Stimulated activated effector memory CD8-positive, alpha-beta T cell treated with anti-CD3 and anti-CD28 coated beads, Interleukin-12 subunit alpha, Interleukin-12 subunit beta, amount 100 ng/mL, for 72 hours (primary cell): ENCODE data around the gene DNAJA2.
A peak's percentile ranks its signal among the peaks of the same experiment; 100 is the strongest.

ENCODE experiments used
- ATAC-seq: fragments of 150-1000 bp; cut with Tn5 transposase; 2 replicates; pipeline ENCODE4 v1.10.0; 2021
- DNase-seq, 2 donors: peaks; one replicate each; pipeline ENCODE4 v3.0.0; 2021 to 2022; ENCODE audit warnings: low spot score in 2 of 2
- H3K27ac Mint-ChIP-seq: one replicate; pipeline ENCODE4 v1.8.0; 2022; ENCODE audit warnings: mild to moderate bottlenecking, mixed read lengths
- H3K36me3 Mint-ChIP-seq: one replicate; pipeline ENCODE4 v1.8.0; 2022; ENCODE audit warnings: mild to moderate bottlenecking, mixed read lengths
- H3K4me1 Mint-ChIP-seq: one replicate; pipeline ENCODE4 v1.8.0; 2022; ENCODE audit warnings: mixed read lengths
- H3K4me3 Mint-ChIP-seq: one replicate; pipeline ENCODE4 v1.8.0; 2022; ENCODE audit warnings: mild to moderate bottlenecking, mixed read lengths
- H3K9me3 Mint-ChIP-seq: one replicate; pipeline ENCODE4 v1.8.0; 2022; ENCODE audit warnings: mixed read lengths

Gene DNAJA2

DNA sequence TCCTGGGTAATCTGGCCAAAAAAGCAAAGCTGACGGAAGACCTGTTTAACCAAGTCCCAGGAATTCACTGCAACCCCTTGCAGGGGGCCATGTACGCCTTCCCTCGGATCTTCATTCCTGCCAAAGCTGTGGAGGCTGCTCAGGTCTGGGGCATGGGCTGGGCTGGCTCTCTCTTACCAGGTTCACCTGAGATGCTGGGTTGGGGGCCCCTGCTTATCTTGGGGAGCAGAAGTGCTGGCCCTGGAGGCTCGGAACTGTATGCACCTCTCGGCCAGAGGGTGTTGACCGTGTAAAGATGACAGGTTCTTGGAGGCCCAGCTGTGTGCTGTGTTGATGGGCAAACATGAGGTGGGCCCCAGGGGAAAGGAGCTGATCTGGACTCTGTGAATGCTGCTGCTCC lies 49.1 kb downstream of the DNAJA2 start:
- DNase-seq: no peak
- Mint-ChIP-seq H3K27ac (no peak overlapping the region), H3K9me3 (no peaks in the 10 kb centered on the region), H3K4me3 (no peak overlapping the region), H3K4me1 (peaks cover 13% of the 10 kb centered on the region), H3K36me3 (peaks cover 70% of the 10 kb centered on the region)
- no peak for ATAC-seq

DNA sequence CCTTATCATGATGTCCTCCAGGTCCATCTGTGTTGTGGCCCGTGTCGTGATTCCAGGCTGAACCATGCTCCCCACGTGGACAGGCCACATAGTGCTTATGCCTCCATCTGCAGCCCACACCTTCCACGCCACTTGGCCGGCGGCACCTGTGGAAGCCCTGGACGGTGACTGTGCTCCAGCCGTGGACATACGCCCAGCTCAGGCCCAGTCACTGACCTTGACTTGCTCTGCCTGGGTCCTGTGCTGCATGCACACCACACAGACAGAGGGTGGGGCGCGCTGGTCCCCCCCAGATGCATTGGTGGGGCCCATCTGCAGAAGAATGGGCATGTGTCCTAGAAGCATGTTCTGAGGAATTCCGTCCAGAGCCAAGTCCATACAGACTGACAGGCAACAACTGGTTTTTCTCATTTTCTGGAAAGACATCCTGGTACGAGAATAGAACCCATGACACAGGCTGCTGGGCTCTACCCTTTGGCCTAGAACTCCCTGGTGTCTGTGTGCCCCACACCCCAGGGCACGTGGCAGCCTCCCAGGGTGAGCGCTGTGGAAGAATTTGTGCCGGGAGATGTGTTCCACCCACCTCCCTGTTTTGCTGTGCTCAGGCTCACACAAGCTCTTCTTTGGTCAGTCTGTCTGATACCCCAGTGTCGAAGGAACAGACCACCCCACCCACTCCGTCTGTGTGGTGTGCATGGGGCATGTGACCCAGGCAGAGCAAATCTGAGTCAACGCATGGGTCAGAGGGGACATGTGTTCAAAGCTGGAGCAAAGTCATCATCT lies 49.8 kb downstream of the DNAJA2 start:
- peaks cover 14% of the 10 kb centered on the region for H3K4me1 Mint-ChIP-seq
- DNase-seq: no peak
- peaks cover 67% of the 10 kb centered on the region for H3K36me3 Mint-ChIP-seq
- no peak overlapping the region for H3K4me3 Mint-ChIP-seq
- no peak overlapping the region for H3K27ac Mint-ChIP-seq
- no peak for ATAC-seq
- H3K9me3 Mint-ChIP-seq: no peaks in the 10 kb centered on the region

DNA sequence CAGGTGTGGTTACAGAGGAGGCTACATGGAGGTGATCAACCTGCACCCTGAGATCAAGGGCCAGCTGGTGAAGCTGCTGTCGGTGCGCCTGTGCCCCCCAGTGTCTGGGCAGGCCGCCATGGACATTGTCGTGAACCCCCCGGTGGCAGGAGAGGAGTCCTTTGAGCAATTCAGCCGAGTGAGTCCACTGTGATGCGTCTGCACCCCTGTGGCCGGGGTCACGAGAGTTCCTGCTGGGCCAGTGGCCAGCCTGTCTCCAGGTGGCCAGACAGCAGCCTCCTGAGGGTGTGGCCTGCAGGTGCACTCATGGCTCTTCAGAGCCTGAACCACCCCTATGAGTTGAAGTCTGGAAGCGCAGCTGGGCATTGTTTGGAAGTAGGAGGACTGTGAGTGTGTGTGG lies 51.2 kb downstream of the DNAJA2 start:
- no peak for ATAC-seq
- Mint-ChIP-seq H3K4me3 (no peak overlapping the region), H3K4me1 (peaks cover 10% of the 10 kb centered on the region), H3K9me3 (no peaks in the 10 kb centered on the region), H3K27ac (no peak overlapping the region), H3K36me3 (peaks cover 63% of the 10 kb centered on the region)
- no peak for DNase-seq

DNA sequence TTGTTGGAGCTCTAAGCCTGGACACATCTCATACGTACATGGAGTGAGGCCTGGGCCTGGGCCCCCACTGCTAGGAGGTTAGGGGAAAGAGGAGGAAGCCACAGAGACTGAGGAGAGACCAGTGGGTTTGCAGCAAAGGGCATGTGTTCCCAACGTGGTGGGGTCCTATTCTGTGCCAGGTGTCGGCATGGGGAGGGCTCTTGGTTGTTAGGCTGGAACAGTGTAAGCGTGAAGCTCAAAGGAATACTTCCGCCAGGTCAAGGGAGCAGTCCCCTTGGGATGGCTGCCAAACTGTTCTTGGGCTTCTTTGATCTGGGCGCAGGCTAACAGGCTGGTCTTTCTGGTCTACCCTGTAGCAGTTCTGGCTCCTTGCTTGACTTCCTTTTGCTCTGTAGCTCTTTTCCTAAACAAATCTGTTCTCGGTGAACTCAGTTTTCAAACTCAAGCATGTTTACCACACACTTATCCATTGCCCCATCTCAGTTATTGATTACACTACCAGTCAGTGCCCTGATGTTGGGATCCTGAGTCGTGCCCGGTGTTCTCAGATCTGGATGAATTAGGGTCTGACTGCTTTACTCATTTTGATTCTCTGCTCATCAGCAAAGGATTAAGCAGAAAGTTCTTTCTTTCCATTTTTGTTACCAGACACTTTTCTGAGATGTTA lies 52.9 kb downstream of the DNAJA2 start:
- no peak for DNase-seq
- Mint-ChIP-seq H3K4me3 (no peak overlapping the region), H3K27ac (no peak overlapping the region), H3K4me1 (peaks cover 13% of the 10 kb centered on the region), H3K9me3 (no peaks in the 10 kb centered on the region), H3K36me3 (peaks cover 49% of the 10 kb centered on the region)
- no peak for ATAC-seq

DNA sequence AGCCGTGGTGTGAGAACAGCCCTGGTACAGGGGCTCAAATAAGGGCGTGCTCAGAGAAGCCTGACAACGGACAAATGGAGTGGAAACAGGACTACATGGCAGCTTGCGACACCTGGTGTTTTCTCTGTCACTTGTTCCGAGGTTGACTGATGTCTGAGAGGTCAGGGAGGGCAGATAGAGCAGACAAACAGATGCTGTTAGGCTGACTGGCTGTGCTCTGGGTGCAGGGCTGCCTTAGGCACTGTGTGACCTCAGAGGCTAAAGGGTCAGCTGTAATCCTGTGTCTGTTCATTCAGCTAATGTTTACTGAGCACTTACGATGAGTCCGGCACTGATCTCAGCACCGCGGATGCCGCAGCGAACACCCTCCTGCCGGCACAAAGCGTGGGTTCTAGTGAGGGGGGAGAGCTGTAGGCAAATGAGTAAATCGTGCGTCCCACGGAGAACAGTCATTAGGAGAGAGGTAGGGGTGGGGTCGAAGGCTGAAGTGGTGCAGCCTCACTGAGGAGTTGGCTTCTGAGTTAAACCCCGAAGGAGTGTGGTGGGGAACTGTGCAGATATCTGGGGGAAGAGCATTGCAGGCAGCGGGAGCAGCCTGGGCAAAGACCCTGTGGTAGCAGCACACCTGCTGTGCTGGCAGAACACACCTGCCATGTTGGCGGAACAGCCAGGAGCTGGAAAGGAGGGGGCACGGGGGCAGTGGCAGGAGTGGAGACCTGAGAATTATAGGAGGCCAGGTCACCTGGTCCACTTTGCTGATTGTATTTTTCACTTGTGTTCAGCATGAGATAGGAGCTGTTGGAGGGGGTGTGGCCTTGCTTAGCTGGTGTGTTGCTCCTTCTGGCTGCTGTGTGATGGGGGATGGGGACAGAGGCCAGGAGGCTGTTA lies 54.3 kb downstream of the DNAJA2 start:
- Mint-ChIP-seq H3K4me3 (no peak overlapping the region), H3K36me3 (peaks cover 44% of the 10 kb centered on the region), H3K4me1 (peaks cover 18% of the 10 kb centered on the region), H3K27ac (no peak overlapping the region), H3K9me3 (no peaks in the 10 kb centered on the region)
- ATAC-seq (peak; percentile 72), DNase-seq (no peak)

DNA sequence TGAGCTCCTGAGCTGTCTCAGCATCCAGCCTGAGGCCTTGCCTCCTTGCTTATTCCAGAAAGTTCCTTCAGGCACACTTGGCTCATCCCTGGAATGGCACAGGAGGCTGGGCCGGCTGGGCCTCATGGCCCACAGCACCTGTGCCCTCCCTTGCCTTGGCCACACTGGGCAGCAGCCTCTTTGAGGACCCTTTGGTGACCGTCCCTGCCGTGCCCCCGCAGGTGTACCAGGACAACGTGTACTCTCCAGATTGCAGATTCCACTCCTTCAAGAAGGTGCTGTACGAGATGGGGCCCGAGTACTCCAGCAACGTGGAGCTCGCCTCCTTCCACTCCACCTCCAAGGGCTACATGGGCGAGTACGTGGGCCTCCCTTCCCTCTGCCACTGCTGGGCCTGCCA lies 55.1 kb downstream of the DNAJA2 start:
- no peak for ATAC-seq
- peaks cover 44% of the 10 kb centered on the region for H3K36me3 Mint-ChIP-seq
- peaks cover 18% of the 10 kb centered on the region for H3K4me1 Mint-ChIP-seq
- no peak overlapping the region for H3K4me3 Mint-ChIP-seq
- no peaks in the 10 kb centered on the region for H3K9me3 Mint-ChIP-seq
- no peak for DNase-seq
- H3K27ac Mint-ChIP-seq: peak overlapping the region; percentile 0

DNA sequence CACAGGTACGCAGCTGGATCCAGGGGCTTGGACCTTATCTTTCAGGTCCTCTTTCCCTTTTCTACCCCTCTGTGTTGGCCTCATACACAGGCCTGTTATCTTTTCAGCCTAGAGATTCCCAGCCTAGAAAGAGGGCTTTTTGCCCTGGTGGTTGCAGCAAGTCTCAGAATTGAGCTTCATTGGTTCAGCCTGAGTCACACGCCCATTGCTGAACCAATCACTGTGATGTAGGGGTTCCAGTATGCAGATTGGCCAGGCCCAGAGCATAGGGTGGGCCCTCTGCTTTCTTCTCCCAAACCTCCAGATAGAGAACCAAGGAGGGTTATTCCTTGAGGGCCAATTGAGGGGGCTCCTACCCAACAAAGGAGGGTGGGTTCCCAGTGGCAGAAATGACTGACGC lies 56.5 kb downstream of the DNAJA2 start:
- Mint-ChIP-seq H3K27ac (no peak overlapping the region), H3K4me3 (no peak overlapping the region), H3K36me3 (peaks cover 43% of the 10 kb centered on the region), H3K4me1 (peaks cover 18% of the 10 kb centered on the region), H3K9me3 (no peaks in the 10 kb centered on the region)
- DNase-seq (no peak), ATAC-seq (no peak)

DNA sequence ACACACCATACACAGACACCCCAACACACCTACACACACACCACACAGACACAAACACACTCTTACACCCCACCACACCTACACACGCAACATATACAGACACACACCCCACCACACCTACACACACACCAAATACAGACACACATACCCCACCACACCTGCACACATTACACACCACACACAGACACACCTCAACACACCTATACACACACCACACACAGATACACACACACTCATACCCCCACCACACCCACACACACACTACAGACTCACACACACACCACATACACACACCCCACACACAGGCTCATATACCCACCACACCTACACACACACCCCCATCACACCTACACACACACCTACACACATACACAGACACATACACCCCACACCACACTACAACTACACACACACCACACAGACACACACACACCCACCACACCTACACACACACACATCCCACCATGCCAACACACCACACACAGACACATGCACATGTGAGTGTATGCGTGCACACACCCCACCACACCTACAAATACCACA lies 57.9 kb downstream of the DNAJA2 start:
- Mint-ChIP-seq H3K4me1 (peaks cover 26% of the 10 kb centered on the region), H3K27ac (no peak overlapping the region), H3K36me3 (peaks cover 58% of the 10 kb centered on the region), H3K4me3 (no peak overlapping the region), H3K9me3 (no peaks in the 10 kb centered on the region)
- DNase-seq: no peak
- ATAC-seq: no peak

DNA sequence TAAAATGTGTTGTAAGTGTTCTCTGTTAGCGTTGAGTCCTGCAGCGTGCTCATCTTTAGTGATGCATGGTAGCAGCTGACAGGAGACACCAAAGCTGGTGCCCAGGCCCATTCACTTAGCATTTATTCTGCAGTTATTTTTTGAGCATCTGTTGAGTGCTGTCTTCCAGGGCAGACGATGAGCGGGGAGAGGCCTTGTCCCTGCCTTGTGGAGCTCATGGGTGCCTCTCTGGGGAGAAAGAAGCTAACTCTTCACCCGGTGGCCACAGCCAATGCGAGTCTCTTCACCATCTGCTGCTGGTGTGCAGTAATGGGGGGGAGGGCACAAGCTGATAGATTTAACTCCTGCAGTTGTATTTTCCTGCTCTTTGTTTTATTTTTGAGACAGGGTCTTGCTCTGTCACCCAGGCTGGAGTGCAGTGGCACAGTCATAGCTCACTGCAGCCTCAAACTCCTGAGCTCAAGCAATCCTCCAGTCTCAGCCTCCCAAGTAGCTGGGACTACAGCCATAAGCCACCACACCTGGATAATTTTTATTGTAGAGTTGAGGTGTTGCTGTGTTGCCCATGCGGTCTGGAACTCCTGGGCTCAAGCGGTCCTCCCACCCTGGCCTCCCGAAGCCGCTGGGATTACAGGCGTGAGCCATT lies 58.8 kb downstream of the DNAJA2 start:
- Mint-ChIP-seq H3K9me3 (no peaks in the 10 kb centered on the region), H3K4me3 (no peak overlapping the region), H3K4me1 (peaks cover 27% of the 10 kb centered on the region), H3K36me3 (peaks cover 60% of the 10 kb centered on the region), H3K27ac (no peak overlapping the region)
- ATAC-seq: no peak
- DNase-seq: no peak

DNA sequence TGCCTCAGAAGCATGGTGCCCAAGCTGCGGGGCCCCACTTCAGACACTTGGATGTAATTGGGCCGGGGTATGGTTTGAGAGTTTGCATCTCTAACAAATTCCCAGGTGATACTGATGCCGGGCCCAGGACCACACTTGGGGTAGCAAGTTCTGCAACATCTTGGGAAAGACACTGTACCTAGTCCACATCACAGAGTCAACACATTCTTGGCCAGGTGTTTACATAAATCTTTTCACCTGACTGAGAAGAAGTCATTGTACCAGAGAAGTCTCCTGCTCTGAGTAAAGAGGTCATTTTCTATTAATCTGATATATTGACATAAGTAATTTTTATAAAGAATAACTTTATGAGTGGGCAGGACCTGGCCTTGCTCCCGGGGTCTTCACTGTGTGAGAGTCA lies 61.8 kb downstream of the DNAJA2 start:
- no peak overlapping the region for H3K4me3 Mint-ChIP-seq
- H3K9me3 Mint-ChIP-seq: no peaks in the 10 kb centered on the region
- H3K36me3 Mint-ChIP-seq: peaks cover 58% of the 10 kb centered on the region
- no peak for DNase-seq
- ATAC-seq: no peak
- peak overlapping the region; percentile 68 for H3K27ac Mint-ChIP-seq
- peaks cover 23% of the 10 kb centered on the region for H3K4me1 Mint-ChIP-seq

DNA sequence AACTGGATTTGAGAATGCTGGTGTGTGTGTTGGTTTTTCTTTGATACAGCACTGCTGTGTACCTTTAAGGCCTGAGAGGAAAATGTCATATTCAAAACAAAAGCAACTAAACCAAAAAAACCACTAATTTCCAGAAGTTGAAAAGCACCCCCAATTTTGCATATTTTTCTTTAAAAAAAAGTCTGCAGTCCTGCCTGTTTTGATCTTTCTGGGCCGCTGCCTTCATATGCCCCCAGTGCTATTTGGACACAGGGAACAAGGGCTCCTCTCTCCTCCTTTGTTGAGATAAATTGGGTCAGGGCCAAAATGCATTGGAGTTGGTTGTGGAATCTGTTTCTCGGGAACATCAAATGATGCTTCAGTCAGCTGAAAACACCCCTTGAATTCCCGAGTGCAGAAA lies 62.4 kb downstream of the DNAJA2 start:
- H3K36me3 Mint-ChIP-seq: peaks cover 58% of the 10 kb centered on the region
- H3K9me3 Mint-ChIP-seq: no peaks in the 10 kb centered on the region
- H3K4me1 Mint-ChIP-seq: peaks cover 23% of the 10 kb centered on the region
- H3K4me3 Mint-ChIP-seq: no peak overlapping the region
- peak overlapping the region; percentile 68 for H3K27ac Mint-ChIP-seq
- no peak for ATAC-seq
- no peak for DNase-seq

DNA sequence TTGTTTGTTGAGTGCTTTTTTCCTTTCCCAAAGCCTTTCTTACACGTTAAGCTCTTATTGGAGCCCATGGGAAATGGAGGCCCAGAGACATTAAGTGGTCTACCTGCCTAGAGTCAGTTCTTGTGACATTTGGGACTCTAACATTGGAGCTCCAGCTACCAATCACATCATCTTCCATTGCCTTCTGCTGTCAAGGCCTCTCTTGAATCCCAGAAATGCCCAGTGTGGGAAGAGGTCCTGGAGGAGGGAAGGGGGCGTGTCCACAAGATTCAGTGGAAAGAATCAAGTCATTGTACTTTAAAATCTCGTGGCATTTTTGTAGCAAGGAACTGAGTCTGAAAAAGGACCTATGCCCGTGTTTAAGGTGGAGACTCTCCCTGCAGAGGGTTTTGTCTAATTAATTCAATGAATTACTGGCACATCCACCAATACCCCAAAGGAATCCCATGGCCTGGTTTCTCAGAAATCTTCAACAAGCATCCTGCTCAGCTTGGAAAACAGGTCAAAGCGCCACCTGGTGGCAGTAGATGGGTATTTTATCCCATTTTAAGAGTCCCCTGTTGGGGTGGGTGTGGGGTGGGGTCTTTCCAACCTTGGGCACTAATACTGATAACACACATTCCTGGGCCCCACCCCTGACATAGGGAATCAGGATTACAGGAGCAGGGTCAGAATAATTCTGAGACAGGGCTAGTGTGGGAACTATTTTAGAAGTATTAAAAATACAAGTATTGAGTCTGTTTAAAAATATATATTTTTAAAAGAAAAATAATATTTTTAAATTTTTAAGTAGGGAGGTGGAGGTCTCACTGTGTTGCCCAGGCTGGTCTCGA lies 64.7 kb downstream of the DNAJA2 start:
- ATAC-seq: peak; percentile 51
- H3K9me3 Mint-ChIP-seq: no peaks in the 10 kb centered on the region
- no peak overlapping the region for H3K27ac Mint-ChIP-seq
- peaks cover 13% of the 10 kb centered on the region for H3K4me1 Mint-ChIP-seq
- peaks cover 44% of the 10 kb centered on the region for H3K36me3 Mint-ChIP-seq
- no peak overlapping the region for H3K4me3 Mint-ChIP-seq
- DNase-seq: peak; percentile 36 to 69

DNA sequence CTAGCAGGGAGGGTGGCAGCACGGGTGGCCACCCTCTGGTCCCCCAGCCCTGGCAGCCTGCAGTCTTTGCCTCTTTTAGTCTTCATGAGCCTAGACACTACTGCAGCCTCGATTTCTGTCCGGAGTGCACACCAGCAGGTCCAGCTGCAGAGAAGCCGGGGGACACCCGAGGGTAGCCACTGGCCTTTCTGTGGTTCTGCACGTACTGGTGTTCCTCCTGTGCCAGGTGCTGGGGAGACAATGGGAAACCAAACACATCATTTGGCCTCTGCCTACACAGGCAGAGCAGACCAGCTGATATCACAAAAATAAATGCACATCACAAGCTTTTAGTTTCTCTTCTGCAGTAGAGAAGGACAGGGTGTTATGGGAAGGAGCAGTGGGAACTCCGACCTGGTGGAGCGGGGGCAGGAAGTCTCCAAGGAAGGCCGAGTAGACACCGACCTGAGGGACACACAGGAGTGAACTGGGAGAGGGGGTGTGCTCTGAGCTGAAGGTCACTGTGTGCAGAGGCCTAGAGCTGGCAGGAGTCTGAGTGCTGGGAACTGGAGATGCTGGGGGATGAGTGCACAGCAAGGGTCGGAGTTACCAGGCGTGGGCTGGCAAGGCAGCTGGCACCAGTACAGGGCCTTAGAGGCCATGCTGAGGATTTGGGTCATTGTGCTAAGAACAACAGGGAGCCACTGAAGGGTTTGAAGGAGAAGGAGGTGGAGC lies 66.3 kb downstream of the DNAJA2 start:
- H3K4me1 Mint-ChIP-seq: peaks cover 13% of the 10 kb centered on the region
- ATAC-seq (no peak), DNase-seq (no peak)
- no peak overlapping the region for H3K27ac Mint-ChIP-seq
- no peak overlapping the region for H3K4me3 Mint-ChIP-seq
- H3K9me3 Mint-ChIP-seq: no peaks in the 10 kb centered on the region
- peaks cover 36% of the 10 kb centered on the region for H3K36me3 Mint-ChIP-seq
